NCI-H1436 treated with DMSO at 0.1 percent for 48 hours (cell line): Measurements from ENCODE around the gene LRRC37B.
"Not testable (repeated sequence)": the region's sequence is repeated elsewhere in the genome, so short reads cannot be mapped to it uniquely, and the experiment has no call there.

Experiments
- DNase-seq: peaks from one replicate; lab custom pipeline; 2025; lab: John Stamatoyannopoulos, UW

Gene LRRC37B

DNA sequence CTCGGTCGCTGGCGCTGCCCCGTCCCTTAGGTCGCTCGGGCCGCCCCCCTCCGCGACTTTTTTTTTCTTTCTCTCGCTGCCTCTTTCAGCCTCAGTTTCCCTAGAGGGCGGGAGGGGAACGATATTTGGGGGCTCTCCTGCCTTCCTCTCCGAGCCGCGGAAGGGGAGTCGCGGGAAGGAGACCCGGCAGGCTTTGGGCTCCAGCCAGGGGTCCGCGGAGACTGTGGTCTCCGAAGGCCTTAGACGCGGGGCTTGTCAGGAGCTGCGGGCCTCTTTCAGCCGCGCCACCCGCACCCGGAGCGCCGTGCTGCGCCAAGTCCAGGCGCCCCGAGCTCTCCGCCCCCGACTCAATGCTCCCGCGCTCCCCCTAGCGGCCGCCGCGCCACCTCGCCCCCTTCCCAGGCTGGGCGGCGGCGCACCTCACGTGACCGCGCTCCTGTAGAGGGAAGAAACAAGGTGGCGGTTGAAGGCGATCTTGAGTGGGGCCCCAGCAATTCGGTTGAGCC lies at the start of gene LRRC37B:
LRRC37B (plus strand) TSS at position 427 of the 506 bp plus-strand sequence. CDS start 14,010 bp downstream, outside the sequence.
- DNase-seq: peak; percentile 70

DNA sequence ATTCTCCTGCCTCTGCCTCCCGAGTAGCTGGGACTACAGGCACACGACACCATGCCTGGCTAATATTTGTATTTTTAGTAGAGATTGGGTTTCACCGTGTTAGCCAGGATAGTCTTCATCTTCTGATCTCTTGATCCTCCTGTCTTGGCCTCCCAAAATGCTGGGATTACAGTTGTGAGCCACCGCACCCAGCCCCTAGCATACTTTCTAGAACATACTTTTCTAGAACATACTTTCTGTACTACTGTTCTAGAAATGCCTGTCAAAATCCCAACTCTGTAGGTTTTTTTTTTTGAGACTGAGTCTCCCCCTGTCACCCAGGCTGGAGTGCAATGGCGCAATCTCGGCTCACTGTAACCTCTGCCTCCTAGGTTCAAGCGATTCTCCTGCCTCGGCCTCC lies 43.1 kb upstream of the LRRC37B start:
- DNase-seq: not testable (repeated sequence)

DNA sequence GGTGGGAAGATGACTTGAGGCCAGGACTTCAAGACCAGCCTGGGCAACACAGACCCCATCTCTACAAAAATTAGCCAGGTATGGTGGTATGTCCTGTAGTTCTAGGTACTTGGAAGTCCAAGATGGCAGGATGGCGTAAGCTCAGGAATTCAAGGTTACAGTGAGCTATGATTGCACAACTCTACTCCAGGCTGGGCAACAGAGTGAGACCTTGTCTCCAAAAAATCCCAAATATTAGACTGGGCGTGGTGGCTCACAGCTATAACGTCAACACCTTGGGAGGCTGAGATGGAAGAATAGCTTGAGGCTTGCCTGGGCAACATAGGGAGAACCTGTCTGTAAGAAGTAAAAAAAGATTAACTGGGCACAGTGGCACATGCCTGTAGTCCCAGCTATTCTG lies 39.5 kb upstream of the LRRC37B start:
- DNase-seq: no peak

DNA sequence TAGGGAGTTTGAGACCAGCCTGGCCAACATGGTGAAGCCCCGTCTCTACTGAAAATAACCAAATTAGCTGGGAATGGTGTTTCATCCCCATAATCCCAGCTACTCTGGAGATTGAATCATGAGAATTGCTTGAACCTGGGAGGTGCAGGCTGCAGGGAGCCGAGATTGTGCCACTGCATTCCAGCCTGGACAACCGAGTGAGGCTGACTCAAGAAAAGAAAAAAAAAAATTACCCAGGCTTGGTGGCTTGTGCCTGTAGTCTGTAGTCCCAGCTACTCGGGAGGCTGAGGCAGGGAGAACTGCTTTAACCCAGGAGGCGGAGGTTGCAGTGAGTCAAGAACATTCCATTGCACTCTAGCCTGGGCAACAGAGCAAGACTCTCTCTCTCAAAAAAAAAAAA lies 36.8 kb upstream of the LRRC37B start:
- not testable (repeated sequence) for DNase-seq

DNA sequence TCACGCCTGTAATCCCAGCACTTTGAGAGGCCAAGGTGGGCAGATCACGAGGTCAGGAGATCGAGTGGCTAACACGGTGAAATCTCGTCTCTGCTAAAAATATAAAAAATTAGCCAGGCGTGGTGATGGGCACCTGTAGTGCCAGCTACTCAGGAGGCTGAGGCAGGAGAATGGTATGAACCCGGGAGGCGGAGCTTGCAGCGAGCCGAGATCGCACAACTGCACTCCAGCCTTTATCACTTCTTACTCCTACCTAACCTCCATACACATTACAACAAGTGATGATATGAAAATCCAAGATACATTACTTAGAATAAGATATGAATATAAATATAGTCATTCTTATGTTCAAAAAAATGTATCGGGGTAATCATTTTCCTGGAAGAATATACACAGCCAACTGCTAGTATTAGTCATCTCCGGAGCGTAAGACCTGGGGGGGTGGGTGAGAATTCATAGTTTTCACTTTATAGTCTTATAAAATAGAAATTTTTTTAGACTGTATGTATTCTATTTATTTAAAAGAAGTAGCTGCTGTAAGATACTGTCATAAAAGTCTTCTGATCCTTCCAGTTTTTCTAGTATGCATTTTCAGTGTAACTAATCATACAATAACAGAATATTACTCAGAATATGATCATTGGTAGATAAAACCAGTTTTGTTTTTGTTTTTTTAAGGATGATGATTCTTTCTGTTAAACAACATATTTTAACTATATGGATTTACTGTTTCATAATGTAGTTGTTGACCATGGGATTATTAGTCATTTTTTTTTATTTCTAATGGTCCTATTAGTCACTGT lies 32.7 kb upstream of the LRRC37B start:
- DNase-seq: not testable (repeated sequence)

DNA sequence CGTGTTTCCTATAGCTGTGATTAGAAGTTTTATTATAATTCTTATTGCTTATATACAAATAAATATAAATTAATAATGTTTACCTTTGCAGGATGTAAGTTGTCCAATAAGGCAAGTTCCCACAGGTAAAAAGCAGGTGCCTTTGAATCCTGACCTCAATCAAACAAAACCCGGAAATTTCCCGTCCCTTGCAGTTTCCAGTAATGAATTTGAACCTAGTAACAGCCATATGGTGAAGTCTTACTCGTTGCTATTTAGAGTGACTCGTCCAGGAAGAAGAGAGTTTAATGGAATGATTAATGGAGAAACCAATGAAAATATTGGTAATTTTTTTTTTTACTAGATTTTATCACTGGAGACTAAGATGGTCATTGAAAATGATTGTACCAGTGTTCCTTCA lies 31.8 kb upstream of the LRRC37B start:
- DNase-seq: not testable (repeated sequence)

DNA sequence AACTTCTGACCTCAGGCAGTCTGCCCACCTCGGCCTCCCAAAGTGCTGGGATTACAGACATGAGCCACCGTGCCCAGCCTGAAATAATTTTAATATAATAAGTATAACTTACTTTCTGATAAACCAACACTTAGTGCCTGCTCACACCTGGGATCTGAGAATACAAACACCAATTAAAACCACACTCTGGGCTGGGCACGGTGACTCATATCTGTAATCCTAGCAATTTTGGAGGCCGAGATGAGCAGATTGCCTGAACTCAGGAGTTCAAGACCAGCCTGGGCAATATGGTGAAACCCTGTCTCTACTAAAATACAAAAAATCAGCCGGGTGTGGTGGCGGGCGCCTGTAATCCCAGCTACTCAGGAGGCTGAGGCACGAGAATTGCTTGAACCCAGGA lies 15.4 kb upstream of the LRRC37B start:
- DNase-seq: not testable (repeated sequence)

DNA sequence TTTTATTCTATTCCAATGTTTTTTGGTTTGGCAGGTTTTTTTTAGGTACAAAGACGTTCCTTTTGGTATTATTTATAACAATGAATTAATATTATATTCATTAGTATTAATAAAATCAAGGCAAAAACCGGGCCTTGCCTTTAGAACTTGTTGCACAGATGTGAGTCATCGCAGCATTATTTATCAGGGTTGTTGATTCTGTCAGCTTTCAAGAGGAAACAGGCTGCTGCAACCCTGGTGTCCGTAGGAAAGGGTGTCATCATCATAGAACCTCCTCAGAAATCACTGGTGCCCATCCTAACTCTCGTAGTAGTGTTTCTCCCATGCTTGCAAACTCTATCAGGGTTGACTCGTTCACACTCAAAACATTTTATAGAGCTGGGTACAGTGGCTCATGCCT lies 10.2 kb upstream of the LRRC37B start:
- DNase-seq: no peak

DNA sequence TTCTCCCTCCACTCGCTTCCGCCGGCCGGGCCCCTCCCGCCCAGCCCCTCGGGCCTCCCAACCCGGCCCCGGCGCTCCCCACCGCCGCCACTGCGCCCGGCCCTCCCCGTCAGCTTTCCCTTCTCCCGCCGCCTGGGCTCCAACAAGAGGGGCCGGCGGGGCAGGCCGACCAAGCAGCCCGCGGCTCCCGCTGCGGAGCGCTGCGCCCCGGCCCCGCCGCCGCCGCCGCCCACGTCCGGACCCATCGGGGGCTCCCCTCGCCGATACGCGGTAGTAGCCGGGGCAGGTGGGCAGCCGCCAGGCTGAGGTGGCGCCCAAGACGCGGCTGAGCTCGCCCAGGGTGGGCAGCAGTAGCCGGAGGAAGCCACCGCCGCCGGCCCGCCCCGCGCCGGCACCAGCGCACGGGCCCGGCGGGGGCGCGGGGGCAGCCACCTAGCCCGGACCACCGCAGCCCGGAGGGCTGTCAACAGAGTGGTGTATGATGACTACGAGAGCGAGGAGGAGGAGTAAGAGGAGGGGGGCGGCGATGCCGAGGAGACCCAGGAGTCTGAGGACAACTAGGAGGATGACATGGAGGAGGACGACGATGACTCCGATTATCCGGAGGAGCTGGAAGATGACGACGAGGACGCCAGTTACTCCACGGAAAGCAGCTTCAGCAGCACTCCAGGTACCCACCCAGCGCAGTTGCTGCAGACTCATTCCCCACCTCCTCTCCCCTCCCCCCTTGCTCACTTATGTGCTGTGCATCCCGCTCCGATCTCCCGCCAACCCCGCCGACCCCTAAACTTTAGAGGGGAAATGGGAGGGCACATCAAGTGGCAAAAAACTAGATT lies 498 bp downstream of the LRRC37B start:
- no peak for DNase-seq

DNA sequence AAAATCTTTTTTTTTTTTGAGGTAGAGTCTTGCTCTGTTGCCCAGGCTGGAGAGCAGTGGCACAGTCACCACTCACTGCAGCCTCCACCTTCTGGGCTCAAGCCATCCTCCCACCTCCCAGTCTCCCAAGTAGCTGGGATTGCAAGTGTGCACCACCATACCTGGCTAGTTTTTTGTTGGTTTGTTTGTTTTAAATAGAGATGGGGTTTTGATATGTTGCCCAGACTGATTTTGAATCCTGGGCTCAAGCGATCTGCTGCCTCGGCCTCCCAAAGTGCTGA lies 2.0 kb downstream of the LRRC37B start:
- DNase-seq: no peak

DNA sequence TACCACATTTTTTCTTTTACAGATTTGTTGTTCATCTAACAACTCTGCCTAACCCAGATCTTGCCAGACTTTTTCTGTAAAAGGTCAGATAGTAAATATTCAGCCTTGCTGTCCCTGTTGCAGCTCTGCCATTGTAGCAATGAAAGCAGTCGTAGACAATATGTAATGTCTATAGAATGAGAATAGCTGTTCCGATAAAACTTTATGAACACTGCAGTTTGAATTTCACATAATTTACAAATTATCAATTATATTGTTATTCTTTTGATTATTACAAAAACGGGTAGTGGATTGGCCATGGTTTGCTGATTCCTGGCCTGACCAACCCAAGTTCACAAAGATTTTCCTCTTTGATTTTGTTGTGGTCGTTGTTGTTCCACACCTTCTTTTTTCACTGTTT lies 2.9 kb downstream of the LRRC37B start:
- DNase-seq: no peak

DNA sequence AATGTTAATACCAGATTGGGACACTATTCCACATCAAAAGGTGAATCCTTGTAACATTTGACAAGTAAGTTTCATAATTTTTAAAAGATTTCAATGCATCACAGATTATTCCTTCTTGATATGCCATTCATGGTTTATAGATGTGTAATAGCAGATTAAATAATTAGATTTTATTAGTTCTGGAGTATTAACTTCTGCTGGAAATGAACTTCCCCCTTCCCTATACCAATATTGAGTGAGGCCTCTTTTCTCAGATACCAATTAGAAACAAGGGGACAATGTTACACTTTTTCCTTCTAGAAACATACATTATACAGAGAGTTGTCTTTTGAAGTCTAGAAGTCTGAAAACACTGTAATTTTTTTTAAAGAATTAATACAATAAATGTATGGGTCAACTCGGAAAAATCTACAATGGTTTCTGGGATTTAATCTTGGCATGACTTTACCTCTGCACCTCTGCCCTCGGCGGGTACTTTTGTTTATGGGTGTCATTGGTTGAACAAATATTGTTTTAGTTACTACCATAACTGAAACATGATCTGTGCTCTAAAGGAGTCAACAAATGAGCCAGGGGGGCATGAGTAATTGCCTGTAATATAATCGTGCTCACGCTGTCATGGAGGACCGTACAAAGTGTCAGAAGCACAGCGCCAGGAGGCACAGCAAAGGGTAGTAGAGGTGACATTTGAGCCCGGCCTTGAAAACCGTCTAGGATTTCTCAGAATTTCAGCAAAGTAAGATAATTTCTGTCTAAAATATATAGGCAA lies 8.2 kb downstream of the LRRC37B start:
- peak; percentile 84 for DNase-seq

DNA sequence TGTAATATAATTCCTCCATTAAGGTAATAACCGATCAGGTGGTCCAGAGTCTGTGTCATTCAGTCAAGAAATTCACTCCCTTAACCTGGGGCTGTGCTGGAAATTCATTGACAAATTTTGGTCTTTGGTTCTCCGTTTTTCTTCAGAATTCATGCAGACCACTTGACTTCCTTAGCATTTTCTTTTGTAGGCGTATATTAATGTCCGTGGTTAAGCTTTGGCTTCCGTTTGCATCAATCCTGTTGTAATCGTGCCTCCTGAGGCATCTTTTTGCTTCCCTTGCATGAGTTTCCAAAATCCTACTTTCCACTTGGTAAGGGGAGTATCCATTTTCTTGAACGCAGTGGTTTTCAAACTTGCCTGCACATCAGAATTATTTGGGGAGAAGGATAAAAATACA lies 9.0 kb downstream of the LRRC37B start:
- DNase-seq: no peak

DNA sequence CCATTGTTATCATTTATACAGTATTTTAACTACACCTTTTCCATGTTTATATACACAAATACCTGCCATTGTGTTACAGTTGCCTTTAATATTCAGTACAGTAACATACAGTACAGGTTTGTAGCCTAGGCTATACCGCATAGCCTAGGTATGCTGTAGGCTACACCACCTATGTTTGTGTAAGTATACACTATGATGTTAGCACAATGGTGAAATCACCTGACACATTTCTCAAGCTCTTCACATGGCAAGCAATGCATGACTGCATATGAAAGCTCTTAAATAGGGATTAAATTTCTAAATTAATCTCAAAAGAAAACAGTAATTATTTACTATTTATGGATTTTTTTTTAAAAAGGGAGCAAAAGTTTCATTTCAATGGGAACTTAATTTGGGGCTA lies 12.0 kb downstream of the LRRC37B start:
- DNase-seq: no peak

DNA sequence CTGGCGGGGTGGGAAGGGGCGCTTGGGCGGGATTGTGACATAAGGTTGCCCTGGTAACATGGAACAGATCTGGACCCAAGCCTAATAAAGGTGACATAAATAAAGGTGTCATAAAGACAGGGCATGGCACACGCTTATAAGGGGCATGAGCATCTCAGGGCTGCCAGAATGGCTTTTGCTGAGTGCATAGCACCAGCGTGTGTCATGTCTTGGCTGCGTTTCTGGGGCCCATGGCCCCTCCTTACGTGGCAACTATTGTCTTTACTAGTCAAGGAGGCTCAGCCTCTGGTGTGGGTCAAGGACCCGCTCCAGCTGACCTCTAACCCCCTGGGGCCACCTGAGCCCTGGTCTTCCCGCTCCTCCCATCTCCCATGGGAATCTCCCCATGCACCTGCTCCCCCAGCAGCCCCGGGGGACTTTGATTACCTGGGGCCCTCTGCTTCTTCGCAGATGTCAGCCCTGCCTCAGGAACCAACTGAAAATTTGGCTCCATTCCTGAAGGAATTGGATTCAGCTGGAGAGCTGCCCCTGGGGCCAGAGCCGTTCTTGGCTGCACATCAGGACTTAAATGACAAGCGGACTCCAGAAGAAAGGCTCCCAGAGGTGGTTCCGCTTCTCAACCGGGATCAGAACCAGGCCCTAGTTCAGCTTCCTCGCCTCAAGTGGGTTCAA lies 13.9 kb downstream of the LRRC37B start:
- DNase-seq: no peak

DNA sequence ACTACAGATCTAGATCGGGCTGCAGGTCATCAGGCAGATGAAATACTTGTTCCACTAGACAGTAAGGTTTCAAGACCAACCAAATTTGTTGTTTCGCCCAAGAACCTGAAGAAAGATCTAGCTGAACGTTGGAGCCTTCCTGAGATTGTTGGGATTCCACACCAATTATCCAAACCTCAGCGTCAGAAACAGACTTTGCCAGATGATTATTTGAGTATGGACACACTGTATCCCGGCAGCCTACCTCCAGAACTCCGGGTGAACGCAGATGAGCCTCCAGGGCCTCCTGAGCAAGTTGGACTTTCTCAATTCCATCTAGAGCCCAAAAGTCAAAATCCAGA lies 14.4 kb downstream of the LRRC37B start:
- no peak for DNase-seq

DNA sequence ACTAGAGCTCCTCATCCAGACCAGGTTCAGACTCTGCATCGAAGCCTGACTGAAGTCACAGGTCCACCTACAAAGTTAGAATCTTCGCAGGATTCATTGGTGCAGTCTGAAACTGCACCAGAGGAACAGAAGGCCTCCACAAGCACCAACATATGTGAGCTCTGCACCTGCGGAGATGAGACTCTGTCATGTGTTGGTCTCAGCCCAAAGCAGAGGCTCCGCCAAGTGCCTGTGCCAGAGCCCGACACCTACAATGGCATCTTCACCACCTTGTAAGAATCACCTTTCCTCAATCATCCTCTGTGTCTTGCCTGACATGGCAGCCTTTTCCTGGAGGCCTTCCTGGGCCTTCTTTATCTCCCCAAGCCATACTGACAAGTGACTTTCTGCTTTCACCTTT lies 15.4 kb downstream of the LRRC37B start:
- not testable (repeated sequence) for DNase-seq

DNA sequence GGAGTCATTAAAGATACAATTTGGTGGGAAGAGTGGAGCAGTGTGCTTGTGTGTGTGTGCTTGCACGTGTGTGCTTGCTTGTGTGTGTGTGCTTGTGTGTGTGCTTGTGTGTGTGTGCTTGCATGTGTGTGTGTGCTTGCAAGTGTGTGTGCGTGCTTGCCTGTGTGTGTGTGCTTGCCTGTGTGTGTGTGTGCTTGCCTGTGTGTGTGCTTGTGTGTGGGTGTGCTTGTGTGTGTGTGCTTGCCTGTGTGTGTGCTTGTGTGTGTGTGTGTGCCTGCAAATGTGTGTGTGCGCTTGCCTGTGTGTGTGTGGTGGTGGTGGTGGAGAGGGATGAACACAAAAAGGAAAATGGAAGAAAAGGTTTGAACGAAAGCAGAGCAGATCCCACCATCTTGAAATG lies 20.1 kb downstream of the LRRC37B start:
- DNase-seq: not testable (repeated sequence)

DNA sequence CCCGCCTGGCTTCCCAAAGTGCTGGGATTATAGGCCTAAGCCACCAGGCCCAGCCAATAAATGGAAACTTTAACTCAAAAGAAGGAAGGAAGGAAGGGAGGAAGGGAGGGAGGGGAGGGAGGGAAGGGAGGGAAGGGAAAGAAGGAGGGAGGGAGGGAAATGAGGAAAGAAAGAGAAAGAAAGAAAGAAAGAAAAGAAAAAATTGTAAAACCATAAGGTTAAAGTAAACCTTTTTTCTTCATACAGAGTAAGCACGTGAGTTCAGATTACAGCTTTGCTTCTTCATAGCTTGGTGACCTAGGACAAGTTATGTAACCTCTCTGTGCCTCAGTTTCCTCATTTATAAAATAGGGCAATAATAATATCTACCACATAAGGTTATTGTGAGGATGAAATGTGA lies 26.0 kb downstream of the LRRC37B start:
- no peak for DNase-seq

DNA sequence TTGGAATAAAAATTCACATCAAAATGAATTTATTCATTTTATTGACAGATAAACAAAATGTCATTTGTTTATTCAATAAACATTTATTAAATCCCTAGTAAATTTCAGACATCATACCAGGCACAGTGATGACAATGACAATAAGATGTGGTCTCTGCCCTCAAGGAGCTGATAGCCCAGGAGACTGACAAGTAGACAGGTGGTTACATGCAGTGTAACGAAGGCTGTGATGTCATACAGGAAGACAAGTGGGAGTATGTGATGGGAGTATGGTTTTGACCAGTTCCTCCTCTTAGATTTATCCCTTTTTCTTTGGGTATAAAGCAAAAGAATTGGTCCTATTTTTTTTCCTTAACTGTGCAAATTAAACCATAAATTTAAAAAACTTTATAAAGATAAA lies 26.6 kb downstream of the LRRC37B start:
- not testable (repeated sequence) for DNase-seq

DNA sequence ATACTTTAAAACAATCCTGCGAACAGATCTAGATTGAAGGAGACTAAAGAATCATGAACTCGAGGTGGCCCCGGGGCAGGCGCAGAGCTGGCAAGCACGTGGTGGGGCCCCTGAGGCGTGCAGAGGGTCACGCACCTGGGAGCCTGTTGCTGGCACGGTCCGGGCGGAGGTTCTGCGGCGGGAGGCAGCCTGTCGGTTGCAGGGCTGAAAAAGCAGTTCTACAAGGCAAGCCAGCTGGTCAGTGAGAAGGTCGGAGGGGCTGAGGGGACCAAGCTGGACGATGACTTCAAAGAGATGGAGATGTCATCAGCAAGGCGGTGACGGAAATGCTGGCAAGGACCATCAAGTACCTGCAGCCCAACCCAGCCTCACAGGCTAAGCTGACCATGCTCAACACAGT lies 33.1 kb downstream of the LRRC37B start:
- DNase-seq: not testable (repeated sequence)

DNA sequence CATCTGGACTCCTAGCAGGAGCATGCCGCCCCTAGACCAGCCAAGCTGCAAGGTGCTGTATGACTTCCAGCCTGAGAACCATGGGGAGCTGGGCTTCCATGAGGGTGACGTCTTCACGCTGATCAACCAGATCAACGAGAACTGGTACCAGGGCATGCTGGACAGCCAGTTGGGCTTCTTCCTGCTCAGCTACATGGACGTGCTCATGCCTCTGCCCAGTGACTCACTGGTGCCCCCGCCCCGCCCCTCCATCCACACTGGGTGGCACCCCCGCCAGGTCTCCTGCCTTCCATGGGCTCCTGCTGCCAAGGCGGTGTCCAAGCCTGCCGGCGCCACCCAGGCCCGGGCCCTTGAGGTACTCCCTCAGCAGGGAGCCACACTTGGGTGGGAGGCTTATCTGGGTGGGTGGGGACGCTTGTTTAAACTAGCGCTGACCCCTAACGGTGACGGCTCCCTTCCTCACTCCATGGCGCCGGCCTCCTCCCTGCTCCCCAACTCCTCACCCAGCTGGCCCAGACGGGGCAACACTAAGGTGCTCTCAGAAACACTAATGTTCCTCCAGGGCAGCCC lies 34.2 kb downstream of the LRRC37B start:
- not testable (repeated sequence) for DNase-seq
